Measurements from ENCODE around the gene GARIN5A. TPM values are rescaled to one million over a fixed set of nuclear protein-coding genes. Genes with fewer than 3 reads are reported as not detected.

GARIN5A gene
- polyA plus RNA-seq, 3 donors, result 0.41 TPM; not detected in 2

DNA sequence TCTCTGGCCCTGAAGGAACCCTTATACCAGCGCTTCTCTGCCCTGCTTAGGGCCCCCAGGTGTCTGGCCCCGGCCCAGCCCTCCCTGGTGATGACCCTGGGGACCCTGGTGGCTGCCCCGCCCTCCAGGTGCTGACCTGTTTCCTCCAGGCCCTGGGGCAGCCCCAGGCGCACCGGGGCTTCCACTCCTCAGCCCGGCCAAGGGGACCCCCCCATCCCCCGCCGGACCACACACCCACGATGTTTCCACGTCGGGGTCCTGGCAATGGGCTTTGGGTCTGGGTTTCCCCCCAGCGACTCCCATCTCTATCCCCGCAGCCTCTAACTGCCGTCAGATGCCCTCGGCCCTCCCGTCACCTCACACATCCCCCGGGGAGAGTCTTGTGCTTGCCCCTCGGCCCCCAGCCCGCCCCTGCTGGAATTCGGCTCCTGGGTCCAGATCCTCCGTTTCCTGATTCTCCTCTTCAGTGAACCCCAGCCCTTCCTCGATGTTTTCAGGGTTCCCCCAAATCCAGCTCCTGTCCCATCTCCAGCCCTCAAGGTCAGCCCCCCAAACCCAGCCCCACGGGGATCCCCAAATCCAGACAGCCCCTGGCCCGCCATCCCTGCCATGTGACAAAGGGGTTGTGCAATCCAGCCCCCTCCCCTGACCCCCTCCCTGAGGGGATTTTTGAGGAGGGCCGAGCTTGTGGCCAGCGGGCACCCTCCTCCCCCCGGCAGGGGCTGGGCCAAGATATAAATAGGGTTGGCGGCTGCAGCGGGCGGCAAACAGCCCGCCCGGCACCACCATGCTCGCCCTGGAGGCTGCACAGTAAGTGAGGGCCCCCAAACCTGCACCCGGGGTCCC lies 58.2 kb downstream of the GARIN5A start, which contains the start of gene SPIB:
Gene SPIB, plus strand, starts transcription at position 763 of the 846 bp plus-strand sequence. Its CDS starts 25 bp downstream, at position 788.
- Histone ChIP-seq H3K27me3 (ENCODE audit: control insufficient read depth in 2 of 2, insufficient read depth in 2 of 2, low read length in 2 of 2) (peaks cover 5 to 21% of the 10 kb centered on the region in 2 donors), H3K9me3 (replicated peaks in 1 of 2; ENCODE audit: control insufficient read depth in 1 of 2, insufficient read depth in 1 of 2, low read length in 2 of 2) (no peaks in the 10 kb centered on the region), H4K20me1 (ENCODE audit: insufficient read depth, low read length) (no peaks in the 10 kb centered on the region), H3K36me3 (replicated peaks in 1 of 2; ENCODE audit: control insufficient read depth in 1 of 2, insufficient read depth in 2 of 2, low read length in 2 of 2) (no peaks in the 10 kb centered on the region), H3K27ac (ENCODE audit: low read depth in 1 of 2, low read length in 2 of 2) (no peak within 1 kb of the TSS), H3K79me2 (ENCODE audit: insufficient read depth, low read length) (no peaks in the 10 kb centered on the region), H2AFZ (ENCODE audit: insufficient read depth, low read depth, low read length, poor library complexity, severe bottlenecking) (no peak within 1 kb of the TSS), H3K9ac (ENCODE audit: insufficient read depth, low read length, poor library complexity, severe bottlenecking) (peak within 1 kb of the TSS; percentile 12), H3K4me1 (ENCODE audit: control insufficient read depth in 1 of 2, insufficient read depth in 2 of 2, low read length in 2 of 2) (peaks cover 41 to 51% of the 10 kb centered on the region in 2 donors), H3K4me2 (replicated peaks; ENCODE audit: extremely low read depth, low read length, poor library complexity, severe bottlenecking) (peak within 1 kb of the TSS; percentile 25), H3K4me3 (replicated peaks in 1 of 3; ENCODE audit: low read depth in 2 of 3, low read length in 3 of 3) (peak within 1 kb of the TSS in 1 of 3 experiments; percentile 30)
- peaks cover 34% of the 10 kb centered on the region for H3K4me1 Mint-ChIP-seq
- H3K27ac Mint-ChIP-seq, result peak within 1 kb of the TSS in 3 of 7 donors; percentile 7 to 79 (median 58)
- H3K4me3 Mint-ChIP-seq, result peak within 1 kb of the TSS; percentile 76 to 84
- intact Hi-C loops (cut with micrococcal nuclease), result loop anchor here in 1 of 2 donors (5.0 kb wide), 1 partner anchor 41 kb away; the partner anchor contains the start of gene NR1H2
- H3K36me3 Mint-ChIP-seq, result peaks cover 5 to 8% of the 10 kb centered on the region in 2 donors
- TF ChIP-seq, protein P1, sequence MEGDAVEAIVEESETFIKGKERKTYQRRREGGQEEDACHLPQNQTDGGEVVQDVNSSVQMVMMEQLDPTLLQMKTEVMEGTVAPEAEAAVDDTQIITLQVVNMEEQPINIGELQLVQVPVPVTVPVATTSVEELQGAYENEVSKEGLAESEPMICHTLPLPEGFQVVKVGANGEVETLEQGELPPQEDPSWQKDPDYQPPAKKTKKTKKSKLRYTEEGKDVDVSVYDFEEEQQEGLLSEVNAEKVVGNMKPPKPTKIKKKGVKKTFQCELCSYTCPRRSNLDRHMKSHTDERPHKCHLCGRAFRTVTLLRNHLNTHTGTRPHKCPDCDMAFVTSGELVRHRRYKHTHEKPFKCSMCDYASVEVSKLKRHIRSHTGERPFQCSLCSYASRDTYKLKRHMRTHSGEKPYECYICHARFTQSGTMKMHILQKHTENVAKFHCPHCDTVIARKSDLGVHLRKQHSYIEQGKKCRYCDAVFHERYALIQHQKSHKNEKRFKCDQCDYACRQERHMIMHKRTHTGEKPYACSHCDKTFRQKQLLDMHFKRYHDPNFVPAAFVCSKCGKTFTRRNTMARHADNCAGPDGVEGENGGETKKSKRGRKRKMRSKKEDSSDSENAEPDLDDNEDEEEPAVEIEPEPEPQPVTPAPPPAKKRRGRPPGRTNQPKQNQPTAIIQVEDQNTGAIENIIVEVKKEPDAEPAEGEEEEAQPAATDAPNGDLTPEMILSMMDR (IDR thresholded peaks at IDR 0.05), result no peak
- DNase-seq, result peak in 1 of 3 donors; percentile 23
- peaks cover 0 to 5% (median 2%) of the 10 kb centered on the region in 7 donors for H3K9me3 Mint-ChIP-seq
- peaks cover 26 to 29% (median 27%) of the 10 kb centered on the region in 3 donors for H3K27me3 Mint-ChIP-seq (ENCODE audit: low read depth in 3 of 3)
- WGBS (ENCODE audit: insufficient coverage), result 39% methylated on average over 24 of the region's 34 CpGs

All from CD14-positive monocyte (primary cell).